HCT116 (cell line): ENCODE results near the gene RAB3GAP1. TPM values are rescaled to one million over a fixed set of nuclear protein-coding genes. Genes with fewer than 3 reads are reported as not detected.

Source experiments
- ATAC-seq: fragments of 200-7000 bp; cut with Tn5 transposase; 2 replicates; pipeline ENCODE4 v1.9.1; 2020; ENCODE audit warnings: mild to moderate bottlenecking, moderate library complexity
- BruUV-seq: library from RNA; stranded (reverse); fragments of 400-500 nt; replicated peaks from 2 replicates; lab custom pipeline; 2021; lab: Mats Ljungman, UMichigan
- CTCF ChIA-PET: fragments of 300-600 bp; sonication (Branson Sonifier 250); formaldehyde crosslinking; loops from one replicate; lab custom pipeline; 2021; ENCODE audit warnings: antibody characterized with exemption; lab: Charles Lee
- POLR2A ChIA-PET: fragments of 300-600, 350-600 bp; sonication (Branson Sonifier 250); formaldehyde crosslinking; loops from one replicate; lab custom pipeline; 2021; ENCODE audit warnings: antibody characterized with exemption; lab: Charles Lee
- RAD21 ChIA-PET, 2 experiments: fragments of 300-600 bp; sonication (Branson Sonifier 250); formaldehyde crosslinking; loops; one replicate each; lab custom pipeline; 2023; ENCODE audit warnings: low total read pairs in 2 of 2; ENCODE audit not compliant: uncharacterized antibody in 2 of 2, unreplicated experiment in 2 of 2, low non-redundant PET in 1 of 2; lab: Charles Lee
- DNase-seq: peaks from one replicate; pipeline ENCODE4 v3.0.0-alpha.2; 2010; ENCODE audit warnings: low read depth, low spot score
- H2AFZ ChIP-seq: fragments of 200-600 bp; shearing (Covaris generic), sonication (generic); 2 replicates; pipeline ENCODE4 v1.6.1; 2017; ENCODE audit warnings: low read depth, mixed run types, mixed read lengths, antibody characterized with exemption, low read length; ENCODE audit not compliant: poor library complexity, severe bottlenecking
- H3K27ac ChIP-seq: 2 replicates; pipeline ENCODE4 v1.5.1; 2012; ENCODE audit warnings: low read depth, low read length
- H3K27me3 ChIP-seq: fragments of 200-600 bp; sonication (generic); 2 replicates; pipeline ENCODE4 v1.6.1; 2016; ENCODE audit warnings: mixed run types, low read length, mixed read lengths; ENCODE audit not compliant: insufficient read depth
- H3K36me3 ChIP-seq, 2 experiments: fragments of 200-500 bp in 1 of 2; fragments of 200-600 bp in 1 of 2; sonication (Bioruptor generic) in 1 of 2; sonication (generic) in 1 of 2; 2 replicates each; pipeline versions ENCODE4 v1.5.1 to v1.6.1; 2014 to 2016; ENCODE audit warnings: low read length in 2 of 2, inconsistent platforms in 1 of 2, mixed read lengths in 1 of 2, mixed run types in 1 of 2; ENCODE audit not compliant: insufficient read depth in 2 of 2, control insufficient read depth in 1 of 2
- H3K4me1 ChIP-seq, 2 experiments: fragments of 200-600 bp in 1 of 2; sonication (generic) in 1 of 2; 2 replicates each; pipeline versions ENCODE4 v1.5.1 to v1.6.1; 2012 to 2017; ENCODE audit warnings: low read length in 2 of 2, inconsistent platforms in 1 of 2, mild to moderate bottlenecking in 1 of 2, mixed read lengths in 1 of 2, mixed run types in 1 of 2, moderate library complexity in 1 of 2; ENCODE audit not compliant: insufficient read depth in 2 of 2, control insufficient read depth in 1 of 2
- H3K4me2 ChIP-seq: fragments of 200-600 bp; sonication (generic); 2 replicates; pipeline ENCODE4 v1.6.1; 2017; ENCODE audit warnings: mixed run types, low read length, mixed read lengths
- H3K4me3 ChIP-seq, 2 experiments: fragments of 200-600 bp in 1 of 2; sonication (generic) in 1 of 2; replicated peaks in 1 of 2; 2 replicates each; pipeline ENCODE4 v1.5.1; 2011 to 2016; ENCODE audit warnings: low read length in 2 of 2, control low read depth in 1 of 2, low read depth in 1 of 2, mild to moderate bottlenecking in 1 of 2, mixed read lengths in 1 of 2, mixed run types in 1 of 2
- H3K79me2 ChIP-seq: fragments of 200-600 bp; sonication (generic); 2 replicates; pipeline ENCODE4 v1.6.1; 2017; ENCODE audit warnings: mild to moderate bottlenecking, mixed run types, low read length, moderate library complexity, mixed read lengths; ENCODE audit not compliant: insufficient read depth
- H3K9ac ChIP-seq: fragments of 200-600 bp; sonication (generic); 2 replicates; pipeline ENCODE4 v1.6.1; 2016; ENCODE audit warnings: low read length, mixed read lengths
- H3K9me2 ChIP-seq: fragments of 200-600 bp; sonication (generic), shearing (Covaris generic); 2 replicates; pipeline ENCODE4 v1.6.1; 2017; ENCODE audit warnings: mixed run types, mild to moderate bottlenecking, moderate library complexity; ENCODE audit not compliant: insufficient read depth
- H3K9me3 ChIP-seq, 2 experiments: fragments of 200-500 bp in 1 of 2; fragments of 200-600 bp in 1 of 2; sonication (Bioruptor generic) in 1 of 2; sonication (generic) in 1 of 2; 2 replicates each; pipeline ENCODE4 v1.6.1; 2014 to 2017; ENCODE audit warnings: low read length in 2 of 2, mixed read lengths in 2 of 2, inconsistent platforms in 1 of 2, low read depth in 1 of 2, mild to moderate bottlenecking in 1 of 2, mixed run types in 1 of 2, moderate library complexity in 1 of 2; ENCODE audit not compliant: control insufficient read depth in 1 of 2, insufficient read depth in 1 of 2
- H4K20me1 ChIP-seq: fragments of 200-600 bp; sonication (generic), shearing (Covaris generic); 2 replicates; pipeline ENCODE4 v1.6.1; 2017; ENCODE audit warnings: mixed run types, mild to moderate bottlenecking, moderate library complexity; ENCODE audit not compliant: insufficient read depth
- CTCF ChIP-seq, 3 experiments: fragments of 200-600 bp in 1 of 3; sonication (generic) in 1 of 3; IDR thresholded peaks in 2 of 3; conservative IDR thresholded peaks in 1 of 3; 2 replicates each; pipeline ENCODE4 v1.5.1; 2012 to 2017; ENCODE audit warnings: low read depth in 2 of 3, low read length in 2 of 3, antibody characterized with exemption in 1 of 3, borderline replicate concordance in 1 of 3, control low read depth in 1 of 3, mild to moderate bottlenecking in 1 of 3, mixed read lengths in 1 of 3, mixed run types in 1 of 3, moderate library complexity in 1 of 3; ENCODE audit not compliant: insufficient read depth in 1 of 3
- REST ChIP-seq: IDR thresholded peaks from 2 replicates; pipeline ENCODE4 v1.6.1; 2012; ENCODE audit warnings: low read depth
- SIN3A ChIP-seq: IDR thresholded peaks from 2 replicates; pipeline ENCODE4 v1.6.1; 2012; ENCODE audit warnings: low read depth
- SP1 ChIP-seq: IDR thresholded peaks from 2 replicates; pipeline ENCODE4 v1.6.1; 2012; ENCODE audit warnings: low read depth
- ZNF274 ChIP-seq: fragments of 200-500 bp; sonication (Bioruptor generic); IDR thresholded peaks from 2 replicates; pipeline ENCODE4 v1.6.1; 2014; ENCODE audit warnings: mild to moderate bottlenecking, low read depth, low read length, inconsistent platforms
- intact Hi-C: fragments of 100-400 bp; cut with micrococcal nuclease; formaldehyde crosslinking; loops from 2 replicates; pipeline ENCODE4 v1.10.0; 2022
- total RNA-seq: library from RNA; stranded (reverse); gene quantifications from one replicate; pipeline ENCODE4 v1.2.1, GENCODE V29; 2021; ENCODE audit not compliant: unreplicated experiment

Gene RAB3GAP1
- total RNA-seq, 1 experiment from 2014 or later, result 38.5 TPM

- Histone ChIP-seq H2AFZ (no peak overlapping the region), H3K79me2 (peaks cover 35% of the 10 kb centered on the region), H3K27me3 (no peaks in the 10 kb centered on the region), H3K9me3 (no peaks in the 10 kb centered on the region), H3K4me1 (peaks cover 9 to 12% of the 10 kb centered on the region in 2 experiments; a peak in 2 of 4 replicates), H3K9ac (no peak overlapping the region), H3K4me2 (no peak overlapping the region), H4K20me1 (no peaks in the 10 kb centered on the region), H3K4me3 (no peak overlapping the region), H3K9me2 (no peaks in the 10 kb centered on the region)
- intact Hi-C loops, result loop anchor here (5.0 kb wide), 1 partner anchor 482 kb away; the partner anchor contains the start of genes R3HDM1 and ZRANB3
- CTCF ChIA-PET, result no interaction called here
- POLR2A ChIA-PET, result no interaction called here
- RAD21 ChIA-PET, result no interaction called here
- ATAC-seq, result no peak
- TF ChIP-seq CTCF (IDR thresholded peaks at IDR 0.05 in 2 of 3, conservative IDR thresholded peaks at IDR 0.05 in 1 of 3; ENCODE audit: borderline replicate concordance in 1 of 3, insufficient read depth in 1 of 3, low read depth in 2 of 3, low read length in 2 of 3) (no peak), REST (no peak), SIN3A (no peak), SP1 (no peak), ZNF274 (no peak)
- TF ChIP-seq, all 23 proteins: peak for 0
- Histone ChIP-seq H3K27ac (no peak overlapping the region), H3K36me3 (no peaks in the 10 kb centered on the region)
- no peak for DNase-seq
- BruUV-seq, result no TSS peak
Measured at GRCh38 chr2:135050684-135051083, 1.4 kb upstream of the RAB3GAP1 start.
